Thyroid gland (tissue), 4 donors: ENCODE data around the gene CTAGE4.
"Not testable (repeated sequence)": the region's sequence is repeated elsewhere in the genome, so short reads cannot be mapped to it uniquely, and the experiment has no call there.

Experiments
- CTCF ChIP-seq, 6 experiments: fragments of 200-600 bp in 3 of 6; fragments of 450-650 bp in 3 of 6; sonication (generic) in 3 of 6; IDR thresholded peaks; one replicate each; pipeline ENCODE4 v1.5.1; 2016 to 2019; ENCODE audit warnings: antibody characterized with exemption in 6 of 6, mild to moderate bottlenecking in 2 of 6, inconsistent platforms in 1 of 6, moderate library complexity in 1 of 6
- POLR2A ChIP-seq, 2 donors: fragments of 450-650 bp; IDR thresholded peaks; one replicate each; pipeline ENCODE4 v1.6.1; 2017; ENCODE audit warnings: antibody characterized with exemption in 2 of 2, mild to moderate bottlenecking in 2 of 2, moderate library complexity in 1 of 2

- TF ChIP-seq CTCF, POLR2A (IDR thresholded peaks at IDR 0.05): not testable (repeated sequence)
Observed at GRCh38 chr7:144219149-144219548, 35.9 kb downstream of the CTAGE4 start.
